PC-9 (cell line): ENCODE data around the gene DPP7. TPM values are rescaled to one million over a fixed set of nuclear protein-coding genes. Genes with fewer than 3 reads are reported as not detected.

ENCODE experiments used
- BruUV-seq: library from RNA; stranded (reverse); fragments of 400-500 nt; replicated peaks from 2 replicates; lab custom pipeline; 2021; lab: Mats Ljungman, UMichigan
- CTCF ChIA-PET: fragments of 300-600 bp; sonication (Branson Sonifier 250); formaldehyde crosslinking; loops from one replicate; lab custom pipeline; 2022; ENCODE audit warnings: antibody characterized with exemption; lab: Charles Lee
- POLR2A ChIA-PET: fragments of 300-600 bp; sonication (Branson Sonifier 250); formaldehyde crosslinking; loops from one replicate; lab custom pipeline; 2022; ENCODE audit warnings: antibody characterized with exemption; ENCODE audit not compliant: unreplicated experiment; lab: Charles Lee
- DNase-seq, 2 experiments: peaks; one replicate each; pipeline versions ENCODE4 v3.0.0 to v3.0.0-alpha.2; 2015 to 2022; ENCODE audit warnings: mixed read lengths in 1 of 2
- H2AFZ ChIP-seq: fragments of 200-600 bp; sonication (generic); 2 replicates; pipeline ENCODE4 v1.8.1; 2017; ENCODE audit warnings: antibody characterized with exemption
- H3F3A ChIP-seq: fragments of 200-600 bp; sonication (generic); 2 replicates; pipeline ENCODE4 v1.8.1; 2017; ENCODE audit warnings: antibody characterized with exemption, mild to moderate bottlenecking, low read depth; ENCODE audit not compliant: insufficient read depth
- H3K27ac ChIP-seq: fragments of 200-600 bp; sonication (generic); 2 replicates; pipeline ENCODE4 v1.6.1; 2016; ENCODE audit warnings: mixed run types
- H3K27me3 ChIP-seq: fragments of 200-600 bp; sonication (generic); 2 replicates; pipeline ENCODE4 v1.6.1; 2016; ENCODE audit warnings: low read depth, mixed run types; ENCODE audit not compliant: insufficient read depth
- H3K36me3 ChIP-seq: fragments of 200-600 bp; sonication (generic); 2 replicates; pipeline ENCODE4 v1.6.1; 2016; ENCODE audit warnings: low read depth, mixed run types
- H3K4me1 ChIP-seq: fragments of 200-600 bp; sonication (generic); replicated peaks from 2 replicates; pipeline ENCODE4 v1.6.1; 2016; ENCODE audit warnings: mixed run types; ENCODE audit not compliant: insufficient read depth
- H3K4me2 ChIP-seq: fragments of 200-600 bp; sonication (generic); 2 replicates; pipeline ENCODE4 v1.6.1; 2017; ENCODE audit warnings: mixed run types
- H3K4me3 ChIP-seq: fragments of 200-600 bp; sonication (generic); 2 replicates; pipeline ENCODE4 v1.6.1; 2016; ENCODE audit warnings: mixed run types
- H3K79me2 ChIP-seq: fragments of 200-600 bp; sonication (generic); 2 replicates; pipeline ENCODE4 v1.6.1; 2017; ENCODE audit warnings: low read depth, mixed run types
- H3K9me2 ChIP-seq: fragments of 200-600 bp; sonication (generic); 2 replicates; pipeline ENCODE4 v1.8.1; 2017; ENCODE audit warnings: mild to moderate bottlenecking; ENCODE audit not compliant: insufficient read depth
- H3K9me3 ChIP-seq: fragments of 200-600 bp; sonication (generic); 2 replicates; pipeline ENCODE4 v1.8.1; 2016; ENCODE audit warnings: low read depth; ENCODE audit not compliant: insufficient read depth
- H4K20me1 ChIP-seq: fragments of 200-600 bp; sonication (generic); 2 replicates; pipeline ENCODE4 v1.8.1; 2017; ENCODE audit not compliant: insufficient read depth
- EZH2 ChIP-seq: fragments of 200-600 bp; sonication (generic); IDR thresholded peaks from 2 replicates; pipeline ENCODE4 v1.8.0; 2017; ENCODE audit warnings: antibody characterized with exemption, low read depth
- intact Hi-C: fragments of 100-400 bp; cut with micrococcal nuclease; formaldehyde crosslinking; loops from one replicate; pipeline ENCODE4 v1.10.0; 2022; ENCODE audit not compliant: unreplicated experiment
- total RNA-seq: library from RNA; stranded (reverse); gene quantifications from 2 replicates; pipeline ENCODE4 v1.2.3, GENCODE V29; 2021
- TF ChIP-seq, protein P1 (sequence below): fragments of 200-600 bp; sonication (generic); conservative IDR thresholded peaks from 2 replicates; pipeline ENCODE4 v1.6.1; 2017; ENCODE audit warnings: mixed run types, antibody characterized with exemption, mild to moderate bottlenecking, moderate library complexity

DPP7 gene
- total RNA-seq, 1 experiment from 2014 or later, result 104 TPM

DNA sequence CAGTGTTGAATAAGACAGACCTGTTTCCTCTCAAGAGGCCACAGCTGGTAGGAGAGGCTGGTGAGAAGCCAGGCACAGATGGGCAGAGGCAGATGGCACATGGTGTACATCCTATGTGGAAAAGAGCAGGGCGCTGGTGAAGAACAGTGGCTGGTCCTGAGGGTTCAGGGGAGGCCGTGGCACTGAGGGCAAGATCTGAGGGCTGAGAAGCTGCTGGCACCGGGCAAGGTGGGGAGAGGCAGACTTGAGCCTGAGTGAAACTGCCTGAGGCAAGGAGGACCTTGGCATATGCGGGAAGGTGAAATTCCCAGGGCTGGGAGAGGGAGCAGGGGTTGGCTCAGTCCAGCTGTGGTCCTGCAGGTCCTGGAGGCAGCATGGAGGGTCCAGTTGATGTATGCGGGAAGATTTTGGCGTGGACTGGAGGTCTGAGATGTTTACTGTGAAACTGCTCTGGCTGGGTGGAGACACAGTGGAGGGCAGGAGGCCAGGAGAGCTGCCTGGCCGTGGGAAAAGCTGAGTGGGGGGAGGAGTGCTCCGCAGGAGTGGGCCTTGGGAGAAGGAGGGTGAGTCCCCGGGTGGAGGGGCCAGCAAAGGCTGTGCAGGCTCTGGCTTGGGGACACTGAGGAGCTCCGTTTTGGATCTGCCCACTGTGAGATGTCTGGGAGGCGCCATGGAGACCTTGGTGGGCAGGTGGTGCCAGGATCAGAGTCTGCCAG, 25.1 kb downstream of the DPP7 start:
- H3K9me3 ChIP-seq, result no peaks in the 10 kb centered on the region
- DNase-seq, result no peak
- intact Hi-C loops, result no loop called here
- no peak overlapping the region for H2AFZ ChIP-seq
- no peak overlapping the region for H3K27ac ChIP-seq
- TF ChIP-seq, protein P1, sequence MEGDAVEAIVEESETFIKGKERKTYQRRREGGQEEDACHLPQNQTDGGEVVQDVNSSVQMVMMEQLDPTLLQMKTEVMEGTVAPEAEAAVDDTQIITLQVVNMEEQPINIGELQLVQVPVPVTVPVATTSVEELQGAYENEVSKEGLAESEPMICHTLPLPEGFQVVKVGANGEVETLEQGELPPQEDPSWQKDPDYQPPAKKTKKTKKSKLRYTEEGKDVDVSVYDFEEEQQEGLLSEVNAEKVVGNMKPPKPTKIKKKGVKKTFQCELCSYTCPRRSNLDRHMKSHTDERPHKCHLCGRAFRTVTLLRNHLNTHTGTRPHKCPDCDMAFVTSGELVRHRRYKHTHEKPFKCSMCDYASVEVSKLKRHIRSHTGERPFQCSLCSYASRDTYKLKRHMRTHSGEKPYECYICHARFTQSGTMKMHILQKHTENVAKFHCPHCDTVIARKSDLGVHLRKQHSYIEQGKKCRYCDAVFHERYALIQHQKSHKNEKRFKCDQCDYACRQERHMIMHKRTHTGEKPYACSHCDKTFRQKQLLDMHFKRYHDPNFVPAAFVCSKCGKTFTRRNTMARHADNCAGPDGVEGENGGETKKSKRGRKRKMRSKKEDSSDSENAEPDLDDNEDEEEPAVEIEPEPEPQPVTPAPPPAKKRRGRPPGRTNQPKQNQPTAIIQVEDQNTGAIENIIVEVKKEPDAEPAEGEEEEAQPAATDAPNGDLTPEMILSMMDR, result no peak
- no peak for TF ChIP-seq EZH2
- no peaks in the 10 kb centered on the region for H3K9me2 ChIP-seq
- no peak overlapping the region for H3K4me3 ChIP-seq
- ChIA-PET POLR2A (no interaction called here), CTCF (no interaction called here)
- peaks cover 22% of the 10 kb centered on the region for H3K4me1 ChIP-seq
- H3K27me3 ChIP-seq, result no peaks in the 10 kb centered on the region
- BruUV-seq, result no TSS peak
- H3K36me3 ChIP-seq, result no peaks in the 10 kb centered on the region
- H3F3A ChIP-seq, result peaks cover 15% of the 10 kb centered on the region; the same call in 1 of the 2 replicates
- H3K79me2 ChIP-seq, result peaks cover 14% of the 10 kb centered on the region
- no peak overlapping the region for H3K4me2 ChIP-seq
- 0 out of 2 replicates have a peak, but pooled peaks cover 4% of the 10 kb centered on the region for H4K20me1 ChIP-seq

DNA sequence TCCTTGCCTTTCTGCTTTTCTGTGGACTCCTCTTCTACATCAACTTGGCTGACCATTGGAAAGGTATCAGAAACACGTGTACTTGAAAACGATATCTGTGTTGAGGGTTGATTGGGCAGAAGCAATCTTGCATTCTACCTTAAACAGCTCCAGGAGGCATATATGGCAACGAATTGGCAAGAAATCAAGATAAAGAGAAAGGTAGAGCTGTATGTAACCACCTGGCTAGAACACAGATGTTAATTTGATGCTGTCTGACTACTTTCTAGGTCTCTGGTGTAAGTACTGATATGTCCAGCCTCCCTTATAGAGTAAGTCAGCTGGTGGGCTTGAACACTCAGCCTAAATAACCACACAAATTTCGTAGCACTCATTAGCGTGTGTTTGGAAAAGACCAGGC, 26.4 kb downstream of the DPP7 start:
- H3K27me3 ChIP-seq, result no peaks in the 10 kb centered on the region
- H4K20me1 ChIP-seq, result 0 out of 2 replicates have a peak, but pooled peaks cover 4% of the 10 kb centered on the region
- H2AFZ ChIP-seq, result no peak overlapping the region
- peak in 1 of 2 experiments; percentile 9 for DNase-seq
- ChIA-PET POLR2A (interaction anchor here (0.6 kb wide), 2 partner anchors 20 to 110 kb away, joined by 3 to 4 read pairs; no protein-coding TSS in a partner anchor), CTCF (no interaction called here)
- H3F3A ChIP-seq, result peaks cover 28% of the 10 kb centered on the region
- H3K27ac ChIP-seq, result no peak overlapping the region
- intact Hi-C loops, result no loop called here
- BruUV-seq, result no TSS peak
- H3K4me3 ChIP-seq, result peak overlapping the region; percentile 74; the same call in 1 of the 2 replicates
- no peaks in the 10 kb centered on the region for H3K9me3 ChIP-seq
- H3K79me2 ChIP-seq, result peaks cover 14% of the 10 kb centered on the region
- H3K4me2 ChIP-seq, result peak overlapping the region; percentile 87
- peaks cover 35% of the 10 kb centered on the region for H3K4me1 ChIP-seq
- no peaks in the 10 kb centered on the region for H3K36me3 ChIP-seq
- no peaks in the 10 kb centered on the region for H3K9me2 ChIP-seq
- TF ChIP-seq EZH2, result no peak
- TF ChIP-seq, protein P1, result no peak

DNA sequence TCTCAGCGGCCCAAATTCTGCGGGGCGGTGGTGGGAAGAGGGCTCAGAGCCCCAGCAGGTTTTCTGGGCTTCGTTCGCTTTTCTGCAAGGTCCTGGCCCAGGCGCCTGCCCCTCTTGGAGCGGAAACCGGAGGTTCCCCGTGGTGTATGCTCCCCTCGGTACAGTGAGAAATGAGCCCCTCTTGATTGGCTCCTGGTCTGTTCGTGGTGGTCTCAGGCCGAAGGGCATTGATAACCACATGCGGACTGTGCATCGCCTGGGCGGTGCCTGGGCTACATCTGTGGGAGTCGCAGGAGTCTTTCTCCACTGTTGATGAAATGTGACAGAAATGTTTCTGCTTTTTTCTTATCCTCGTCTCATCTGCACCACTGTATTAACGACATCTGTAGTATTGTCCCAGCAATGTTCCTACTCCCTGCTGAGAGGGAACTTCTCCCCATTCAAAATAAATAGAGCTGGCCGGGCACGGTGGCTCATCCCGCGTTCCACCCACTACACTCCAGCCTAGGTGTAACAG, 27.1 kb downstream of the DPP7 start:
- peaks cover 39% of the 10 kb centered on the region for H3K4me1 ChIP-seq
- BruUV-seq, result TSS peak; percentile 24

More for the DNA sequence above, 27.1 kb downstream of the DPP7 start:
- TF ChIP-seq EZH2, result no peak
- TF ChIP-seq, protein P1, result no peak
- Histone ChIP-seq H4K20me1 (0 out of 2 replicates have a peak, but pooled peaks cover 4% of the 10 kb centered on the region), H3K9me3 (no peaks in the 10 kb centered on the region), H3K27me3 (no peaks in the 10 kb centered on the region), H2AFZ (peak overlapping the region; percentile 91), H3K27ac (0 out of 2 replicates have a peak overlapping the region, but pooled peaks have one; percentile 22), H3K79me2 (peaks cover 14% of the 10 kb centered on the region), H3K36me3 (no peaks in the 10 kb centered on the region), H3K9me2 (no peaks in the 10 kb centered on the region), H3K4me2 (peak overlapping the region; percentile 87), H3K4me3 (peak overlapping the region; percentile 74), H3F3A (peaks cover 33% of the 10 kb centered on the region)
- POLR2A ChIA-PET, result interaction anchor here (0.5 to 2.1 kb wide), 5 partner anchors 17 to 215 kb away, joined by 3 to 15 read pairs (median 4); partner anchors contain the start of genes NRARP and SAPCD2
- CTCF ChIA-PET, result no interaction called here
- peak in 1 of 2 experiments; percentile 17 for DNase-seq
- intact Hi-C loops, result no loop called here
